ENCODE measurements around the gene ZNF618.

The ZNF618 gene

DNA sequence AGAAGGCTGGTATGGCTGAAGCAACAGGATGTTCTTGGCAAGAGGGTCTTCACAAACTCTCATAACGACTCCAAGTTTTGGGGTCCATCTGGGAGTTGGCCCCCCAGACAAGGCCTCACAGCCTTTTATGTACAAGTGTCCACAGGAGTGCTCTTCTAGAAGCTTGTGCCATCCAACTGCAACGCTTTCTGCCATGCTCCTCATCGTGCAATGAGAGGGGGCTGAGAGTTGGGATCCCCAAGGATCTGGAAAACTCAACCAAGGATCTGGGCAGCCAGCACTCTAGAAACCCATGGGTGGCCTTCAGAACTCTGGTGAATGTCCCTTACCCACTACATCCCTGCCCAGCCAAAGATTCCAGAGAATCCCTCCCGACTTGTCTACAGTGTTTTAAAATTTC lies 210.5 kb downstream of the ZNF618 start:
- no peak for DNase-seq

DNA sequence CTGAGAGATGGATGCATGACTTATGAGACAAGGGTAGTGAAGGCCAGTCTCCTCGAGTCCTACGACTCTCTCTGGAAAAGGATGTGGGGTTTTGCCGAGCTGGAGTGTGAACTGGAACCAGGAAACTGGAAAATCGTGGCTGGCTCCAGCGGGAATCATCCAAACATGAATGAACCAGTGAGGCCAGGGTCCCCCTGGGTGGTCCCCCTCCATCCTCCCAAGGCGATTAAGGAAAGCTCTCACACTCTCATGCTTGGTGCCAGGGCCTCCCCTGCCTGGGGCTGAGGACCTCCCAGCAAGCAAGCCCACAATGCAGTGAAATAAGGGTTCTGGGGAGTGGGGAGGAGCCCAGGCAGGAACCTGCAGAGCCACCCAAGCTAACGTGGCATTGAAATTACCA lies 211.6 kb downstream of the ZNF618 start:
- DNase-seq, result no peak

- DNase-seq, result no peak
These were observed 212.6 kb downstream of the ZNF618 start for GRCh38 chr9:114088571-114089170.

GRCh38 chr9:114089206-114089840 lies 213.2 kb downstream of the ZNF618 start:
- no peak for DNase-seq

DNA sequence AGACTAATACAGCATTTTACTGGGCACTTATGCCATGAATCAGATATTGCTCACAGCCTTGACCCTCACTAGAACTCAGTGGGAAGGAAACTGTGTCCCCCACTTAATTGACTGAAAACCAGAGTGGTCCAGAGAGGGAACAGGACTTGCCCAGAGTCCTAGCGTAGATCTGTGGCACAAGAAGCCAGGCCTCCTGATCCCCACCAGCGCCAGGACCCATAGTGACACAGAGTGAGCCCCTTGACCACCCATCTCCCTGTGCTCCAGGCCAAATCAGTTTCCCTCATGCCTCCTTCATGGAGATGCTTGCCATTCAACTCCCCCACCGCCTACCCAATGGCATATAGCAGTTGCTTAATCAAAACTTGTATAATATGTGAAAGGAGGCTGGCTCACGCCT lies 214.7 kb downstream of the ZNF618 start:
- no peak for DNase-seq

GRCh38 chr9:114091711-114092110 lies 215.6 kb downstream of the ZNF618 start:
- no peak for DNase-seq

- DNase-seq, result no peak
These were observed 216.2 kb downstream of the ZNF618 start for GRCh38 chr9:114092336-114092735.

GRCh38 chr9:114093031-114093471 lies 216.9 kb downstream of the ZNF618 start:
- DNase-seq, result no peak

DNA sequence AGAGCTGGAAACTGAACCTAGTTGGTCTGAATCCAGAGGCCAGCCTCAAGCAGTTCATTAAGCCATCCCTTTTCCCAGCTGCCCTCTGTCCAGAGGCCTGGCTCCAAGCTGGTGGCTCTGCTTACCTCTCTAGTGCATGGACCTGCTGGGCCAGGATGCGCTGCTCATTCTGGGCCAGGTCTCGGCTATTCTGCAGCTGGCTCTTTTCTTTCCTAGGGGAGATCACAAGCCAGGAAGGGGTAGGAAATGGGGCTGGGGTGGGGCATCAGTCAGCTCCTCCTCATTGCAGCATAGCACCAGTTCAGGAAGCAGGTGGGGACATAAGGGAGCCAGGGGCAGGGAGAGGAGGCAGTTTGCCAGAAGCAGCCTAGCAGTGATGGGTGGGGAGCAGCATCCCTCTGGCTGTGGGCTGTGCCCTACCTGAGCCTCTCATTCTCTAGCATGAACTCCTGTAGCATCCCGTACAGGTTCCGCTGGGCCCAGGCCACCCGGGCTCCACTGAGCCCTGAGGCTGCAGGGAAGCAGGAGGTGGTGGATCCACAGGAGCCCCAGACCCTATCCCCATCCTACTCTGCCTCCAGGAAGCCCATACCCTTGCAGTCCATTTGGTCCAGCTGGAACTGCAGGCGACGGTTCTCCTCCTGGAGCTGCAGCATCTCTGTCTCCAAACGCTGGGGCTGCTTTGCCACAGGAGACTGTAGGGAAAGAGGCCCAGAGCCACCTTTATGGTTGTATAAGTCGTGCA lies 217.8 kb downstream of the ZNF618 start:
- DNase-seq, result no peak

GRCh38 chr9:114094971-114095370 lies 218.9 kb downstream of the ZNF618 start:
- no peak for DNase-seq

- no peak for DNase-seq
These were observed 220.0 kb downstream of the ZNF618 start for GRCh38 chr9:114096041-114096511.

- no peak for DNase-seq
These were observed 220.9 kb downstream of the ZNF618 start for GRCh38 chr9:114096866-114097612.

GRCh38 chr9:114097613-114098020 lies 221.5 kb downstream of the ZNF618 start:
- no peak for DNase-seq

DNA sequence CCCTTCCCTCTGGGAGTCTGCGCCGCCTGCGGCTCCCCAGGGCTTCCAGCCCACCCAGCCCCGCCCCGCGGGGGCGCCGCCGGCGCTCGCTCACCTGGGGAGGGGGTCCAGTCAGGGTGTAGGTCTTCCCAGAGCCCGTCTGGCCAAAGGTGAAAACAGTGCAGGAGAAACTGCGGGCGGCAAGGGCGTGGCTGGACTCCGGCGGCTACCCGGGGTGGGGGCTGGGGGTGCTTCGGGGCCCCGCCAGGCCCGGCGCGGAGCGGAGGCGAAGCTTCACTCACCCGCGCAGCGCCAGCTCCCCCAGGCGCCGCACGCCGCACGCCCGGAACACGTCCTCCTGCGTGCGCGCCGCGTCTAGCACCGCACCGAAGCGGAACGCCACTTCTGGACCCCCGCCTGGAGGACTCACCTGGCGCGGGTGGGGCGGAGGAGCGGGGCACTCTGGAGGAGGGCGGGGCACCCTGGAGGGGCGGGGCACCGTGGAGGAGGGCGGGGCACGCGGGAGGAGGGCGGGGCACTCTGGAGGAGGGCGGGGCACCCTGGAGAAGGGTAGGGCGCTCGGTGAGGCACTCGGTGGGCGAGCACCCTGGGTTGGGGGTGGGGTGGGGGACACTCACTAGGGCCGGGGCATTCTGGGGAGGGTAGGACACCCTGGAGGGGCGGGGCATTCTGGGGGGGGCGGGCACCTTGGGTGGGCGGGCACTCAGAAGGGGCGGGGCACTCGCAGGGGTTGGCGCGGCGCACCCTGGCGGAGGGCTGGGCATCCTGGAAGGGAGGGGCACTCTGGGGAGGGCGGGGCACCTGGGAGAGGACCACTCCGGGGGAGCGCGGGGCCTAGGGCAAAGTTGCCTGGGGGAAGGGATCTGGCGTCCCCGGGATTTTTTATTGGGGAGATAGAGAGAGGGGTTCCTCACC lies 222.2 kb downstream of the ZNF618 start:
- DNase-seq, result no peak

DNA sequence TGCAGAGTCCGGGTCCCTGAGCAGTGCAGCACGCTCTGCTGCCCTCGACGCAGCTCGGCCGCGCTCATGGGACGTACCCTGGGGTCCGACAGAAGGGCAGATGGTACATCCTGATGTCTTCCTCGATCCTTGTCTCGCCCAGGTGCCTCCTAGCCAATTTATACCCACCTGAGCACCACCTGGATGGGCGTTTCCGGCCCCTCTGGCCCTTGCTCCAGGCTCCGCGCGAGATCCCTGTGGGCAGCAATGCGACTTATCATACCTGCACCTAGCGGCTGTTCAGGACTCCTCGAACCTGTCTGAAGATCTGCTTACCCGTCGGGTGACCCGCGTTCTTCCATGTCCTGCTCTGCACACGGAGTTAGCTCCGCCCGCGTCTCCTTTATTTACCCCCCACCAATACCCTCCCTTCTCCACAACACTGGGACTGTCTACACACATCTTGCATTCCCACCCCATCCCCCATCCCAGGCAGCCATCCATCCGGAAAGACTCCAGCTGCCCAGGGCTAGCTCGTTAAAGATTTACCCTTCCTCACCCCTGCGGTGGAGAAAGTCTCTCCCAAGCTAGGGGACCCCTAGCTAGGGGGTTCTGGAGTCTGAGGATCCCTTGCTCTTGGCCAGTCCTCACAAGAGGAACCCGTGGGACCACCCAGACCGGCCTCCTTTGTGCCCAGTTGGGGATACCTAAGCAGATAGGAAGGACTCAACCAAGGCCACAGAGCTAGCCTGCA lies 223.0 kb downstream of the ZNF618 start, which contains the start of gene KIF12:
Gene KIF12, minus strand, starts transcription at position 357 of the 733 bp plus-strand sequence. Its CDS starts 16 bp downstream, at position 341.
- no peak for DNase-seq

DNA sequence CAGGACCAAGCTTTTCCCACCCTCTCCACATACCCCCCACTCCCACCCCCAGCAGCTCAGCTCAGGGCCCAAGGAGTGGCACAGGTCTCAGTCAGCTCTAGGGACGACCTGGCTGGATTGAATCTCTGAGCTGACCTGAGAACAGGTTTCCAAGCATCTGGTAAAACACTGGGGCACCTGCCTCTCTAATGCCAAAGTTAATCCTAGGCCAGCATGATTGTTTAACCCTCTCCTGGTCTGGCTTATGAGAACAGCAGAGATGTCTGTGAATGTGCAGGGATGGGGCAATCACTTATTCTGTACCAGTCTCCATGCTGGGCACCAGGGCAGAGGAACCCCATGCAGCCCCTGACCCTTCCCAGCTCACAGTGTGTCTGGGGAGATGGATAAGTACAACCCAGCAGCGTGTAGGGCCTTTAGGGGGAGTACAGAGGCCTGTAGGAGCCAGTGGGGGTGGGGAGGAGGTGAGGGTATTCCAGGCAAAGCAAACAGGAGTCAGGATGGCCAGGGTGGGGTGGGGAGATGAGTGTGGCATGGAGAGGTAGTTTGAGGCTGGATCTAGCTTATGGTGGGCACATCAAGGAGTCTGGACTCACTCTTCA lies 223.7 kb downstream of the ZNF618 start:
- DNase-seq, result no peak

GRCh38 chr9:114100536-114100935 lies 224.4 kb downstream of the ZNF618 start:
- no peak for DNase-seq

DNA sequence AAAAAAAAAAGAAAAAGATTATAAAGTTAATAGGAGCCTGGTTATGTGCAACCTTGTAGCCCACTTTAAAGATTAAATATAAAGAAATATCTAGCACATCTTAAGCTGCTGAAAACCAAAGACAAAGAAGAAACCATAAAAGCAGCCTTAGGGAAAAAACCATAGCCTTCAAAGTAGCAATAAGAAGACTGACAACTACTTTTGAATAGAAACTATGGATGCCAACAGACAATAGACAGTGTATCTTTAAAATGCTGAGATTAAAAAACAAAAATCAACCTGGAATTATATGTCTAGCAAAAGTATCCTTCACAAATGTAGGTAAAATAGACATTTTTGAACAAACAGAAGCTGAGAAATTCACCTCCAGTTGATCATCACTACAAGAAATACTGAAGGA lies 226.4 kb downstream of the ZNF618 start:
- DNase-seq, result no peak

DNA sequence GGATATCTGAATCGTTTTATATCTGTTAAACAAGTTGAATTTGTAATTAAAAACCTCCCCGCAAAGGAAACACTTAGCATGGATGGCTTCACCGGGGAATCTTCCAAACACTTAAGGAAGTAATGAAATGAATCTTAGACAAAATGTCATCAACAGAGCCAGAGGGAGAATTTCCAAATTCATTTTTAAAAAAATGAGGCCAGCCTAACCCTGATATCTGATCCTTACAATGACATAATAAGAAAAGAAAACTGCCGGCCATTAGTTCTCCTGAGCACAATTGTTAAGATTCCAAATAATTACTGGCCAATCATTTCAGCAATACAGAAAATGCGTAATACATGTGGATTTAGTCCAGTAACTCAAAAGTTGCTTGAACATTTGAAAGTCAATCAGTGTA lies 229.1 kb downstream of the ZNF618 start:
- no peak for DNase-seq
